ENCODE results near the gene ELK3.

Gene ELK3

GRCh38 chr12:96211988-96212387, 17.8 kb downstream of the ELK3 start:
- no peaks in the 10 kb centered on the region for H3K9me3 ChIP-seq
- no peaks in the 10 kb centered on the region for H3K27me3 ChIP-seq (ENCODE audit: low read depth)
- in situ Hi-C loops (cut with MboI; ENCODE audit: low sequenced_read_pairs) = loop anchor here (5.0 to 10.0 kb wide), 2 partner anchors 150 to 303 kb away; no protein-coding TSS in a partner anchor
- no peaks in the 10 kb centered on the region for H3K36me3 ChIP-seq (replicated peaks)
- H3K4me3 ChIP-seq = no peak overlapping the region
- DNase-seq (ENCODE audit: low spot score in 2 of 2) = no peak
- no peaks in the 10 kb centered on the region for H3K4me1 ChIP-seq

DNA sequence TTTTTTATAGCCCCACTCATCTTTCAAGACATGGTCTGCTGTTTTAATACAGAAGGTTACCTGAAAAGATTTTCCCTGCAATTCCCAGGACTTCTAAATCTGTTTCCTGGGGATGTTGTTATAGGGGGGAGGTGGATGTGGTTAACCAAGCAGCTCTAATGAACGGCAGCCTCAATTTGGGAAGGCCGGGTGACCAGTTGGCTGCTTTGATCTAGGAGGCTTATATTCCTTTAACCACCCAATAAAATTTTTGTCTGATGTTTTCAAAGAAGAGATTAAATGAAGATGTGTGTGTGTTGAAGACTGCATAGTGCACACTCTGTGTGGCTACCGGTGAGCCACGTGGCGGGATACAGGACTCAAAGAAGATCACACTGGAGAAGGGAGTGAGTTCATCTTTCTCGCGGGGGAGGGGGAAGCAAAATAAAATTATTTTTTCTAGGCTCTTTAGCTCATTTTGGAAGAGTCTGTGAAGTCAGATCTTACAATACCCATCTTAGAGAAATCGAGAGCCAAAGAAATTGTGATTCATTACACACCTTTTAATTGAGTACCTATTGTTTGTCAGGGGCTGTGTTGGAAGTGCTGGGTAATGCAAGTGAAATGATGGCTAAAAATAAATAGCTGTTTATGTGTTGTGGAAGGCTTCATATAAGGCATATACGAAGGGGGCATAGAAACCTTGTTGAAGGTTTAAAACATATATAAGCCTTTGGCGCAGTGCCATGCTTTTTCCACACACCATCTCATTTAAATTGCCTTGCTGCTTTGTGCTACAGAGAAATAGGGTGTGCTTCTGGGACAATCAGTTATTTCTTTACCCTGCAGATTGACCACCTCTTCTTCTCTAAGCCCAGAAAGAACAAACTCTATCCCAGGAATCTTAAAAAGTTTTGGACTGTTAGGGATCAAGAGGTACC, 18.5 kb downstream of the ELK3 start:
- Histone ChIP-seq H3K36me3 (replicated peaks) (no peaks in the 10 kb centered on the region), H3K4me3 (no peak overlapping the region), H3K9me3 (no peaks in the 10 kb centered on the region), H3K27me3 (ENCODE audit: low read depth) (no peaks in the 10 kb centered on the region), H3K4me1 (no peaks in the 10 kb centered on the region)
- DNase-seq (ENCODE audit: low spot score in 2 of 2) = no peak
- in situ Hi-C loops (cut with MboI; ENCODE audit: low sequenced_read_pairs) = loop anchor here (5.0 to 10.0 kb wide), 2 partner anchors 150 to 302 kb away; no protein-coding TSS in a partner anchor

DNA sequence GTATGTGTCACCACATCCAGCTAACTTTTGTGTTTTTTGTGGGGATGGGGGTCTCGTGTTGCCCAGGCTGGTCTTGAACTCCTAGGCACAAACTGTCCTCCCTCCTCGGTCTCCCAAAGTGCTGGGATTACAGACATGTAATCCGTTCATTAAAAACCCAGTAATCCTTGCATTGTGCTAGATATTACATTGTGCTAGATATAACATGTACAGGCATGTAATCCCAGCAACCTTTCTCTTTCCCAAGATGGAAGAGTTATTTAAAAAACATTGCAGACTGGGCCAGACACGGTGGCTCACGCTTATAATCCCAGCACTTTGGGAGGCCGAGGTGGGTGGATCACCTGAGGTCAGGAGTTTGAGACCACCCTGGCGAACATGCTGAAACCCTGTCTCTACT, 19.7 kb downstream of the ELK3 start:
- no peaks in the 10 kb centered on the region for H3K4me1 ChIP-seq
- H3K4me3 ChIP-seq = no peak overlapping the region
- H3K36me3 ChIP-seq (replicated peaks) = no peaks in the 10 kb centered on the region
- in situ Hi-C loops (cut with MboI; ENCODE audit: low sequenced_read_pairs) = loop anchor here (5.0 to 10.0 kb wide), 2 partner anchors 152 to 301 kb away; no protein-coding TSS in a partner anchor
- H3K27me3 ChIP-seq (ENCODE audit: low read depth) = no peaks in the 10 kb centered on the region
- DNase-seq (ENCODE audit: low spot score in 2 of 2) = no peak
- no peaks in the 10 kb centered on the region for H3K9me3 ChIP-seq

DNA sequence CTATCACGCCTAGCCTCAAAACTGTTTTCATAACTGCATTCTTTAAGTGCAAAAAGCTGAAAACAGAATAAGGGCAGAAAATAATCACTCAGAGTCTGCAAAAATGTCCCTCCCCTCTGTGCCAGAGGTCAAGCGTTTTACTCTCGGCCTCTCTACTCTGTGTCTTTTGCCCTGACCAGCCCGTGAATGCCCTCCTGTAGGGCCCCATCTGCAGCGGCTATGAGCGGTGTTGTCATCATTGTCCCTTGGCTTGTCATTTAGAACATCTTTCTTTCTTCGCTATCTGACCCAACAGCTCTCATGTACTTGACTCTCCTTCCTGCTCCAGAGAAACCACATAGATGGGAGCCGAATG, 21.7 kb downstream of the ELK3 start:
- DNase-seq (ENCODE audit: low spot score in 2 of 2) = no peak
- H3K4me3 ChIP-seq = no peak overlapping the region
- no peaks in the 10 kb centered on the region for H3K36me3 ChIP-seq (replicated peaks)
- H3K27me3 ChIP-seq (ENCODE audit: low read depth) = no peaks in the 10 kb centered on the region
- no peaks in the 10 kb centered on the region for H3K9me3 ChIP-seq
- in situ Hi-C loops (cut with MboI; ENCODE audit: low sequenced_read_pairs) = loop anchor here (10.0 kb wide), 1 partner anchor 299 kb away; no protein-coding TSS in a partner anchor
- H3K4me1 ChIP-seq = no peaks in the 10 kb centered on the region

- H3K27me3 ChIP-seq (ENCODE audit: low read depth) = no peaks in the 10 kb centered on the region
- H3K36me3 ChIP-seq (replicated peaks) = no peaks in the 10 kb centered on the region
- no peak for DNase-seq (ENCODE audit: low spot score in 2 of 2)
- no peaks in the 10 kb centered on the region for H3K9me3 ChIP-seq
- H3K4me3 ChIP-seq = no peak overlapping the region
- H3K4me1 ChIP-seq = no peaks in the 10 kb centered on the region
- in situ Hi-C loops (cut with MboI; ENCODE audit: low sequenced_read_pairs) = loop anchor here (10.0 kb wide), 1 partner anchor 296 kb away; no protein-coding TSS in a partner anchor
Measured at GRCh38 chr12:96218989-96219678, 25.0 kb downstream of the ELK3 start.

- Histone ChIP-seq H3K27me3 (ENCODE audit: low read depth) (no peaks in the 10 kb centered on the region), H3K4me3 (no peak overlapping the region), H3K4me1 (peaks cover 5% of the 10 kb centered on the region), H3K9me3 (no peaks in the 10 kb centered on the region), H3K36me3 (replicated peaks) (no peaks in the 10 kb centered on the region)
- in situ Hi-C loops (cut with MboI; ENCODE audit: low sequenced_read_pairs) = loop anchor here (10.0 kb wide), 1 partner anchor 295 kb away; no protein-coding TSS in a partner anchor
- DNase-seq (ENCODE audit: low spot score in 2 of 2) = no peak
Measured at GRCh38 chr12:96219700-96220206, 25.6 kb downstream of the ELK3 start.

DNA sequence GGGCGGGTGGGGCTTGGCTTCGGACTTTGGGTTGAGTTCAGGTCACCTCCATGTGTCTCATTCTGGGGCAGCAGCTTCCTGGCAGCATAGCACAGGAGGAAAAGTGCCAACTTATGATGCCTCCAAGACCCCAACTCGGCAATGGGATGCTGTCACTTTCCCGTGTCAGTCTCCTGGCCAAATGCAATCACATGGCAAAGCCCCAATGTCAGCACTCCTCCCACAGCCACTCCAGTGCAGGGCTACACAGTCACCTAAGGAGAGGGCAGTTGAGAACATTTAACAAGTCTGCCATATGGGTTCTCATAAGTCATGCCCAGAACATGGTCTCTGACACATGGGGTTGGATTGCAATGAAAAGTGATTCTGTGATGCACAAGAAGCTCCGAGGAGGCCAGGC, 26.7 kb downstream of the ELK3 start:
- Histone ChIP-seq H3K9me3 (no peaks in the 10 kb centered on the region), H3K36me3 (replicated peaks) (no peaks in the 10 kb centered on the region), H3K27me3 (ENCODE audit: low read depth) (no peaks in the 10 kb centered on the region), H3K4me3 (no peak overlapping the region), H3K4me1 (peaks cover 8% of the 10 kb centered on the region)
- no peak for DNase-seq (ENCODE audit: low spot score in 2 of 2)
- in situ Hi-C loops (cut with MboI; ENCODE audit: low sequenced_read_pairs) = no loop called here

- no peaks in the 10 kb centered on the region for H3K36me3 ChIP-seq (replicated peaks)
- no peak for DNase-seq (ENCODE audit: low spot score in 2 of 2)
- H3K4me3 ChIP-seq = no peak overlapping the region
- H3K9me3 ChIP-seq = no peaks in the 10 kb centered on the region
- peaks cover 8% of the 10 kb centered on the region for H3K4me1 ChIP-seq
- no peaks in the 10 kb centered on the region for H3K27me3 ChIP-seq (ENCODE audit: low read depth)
- in situ Hi-C loops (cut with MboI; ENCODE audit: low sequenced_read_pairs) = no loop called here
Measured at GRCh38 chr12:96221391-96221790, 27.2 kb downstream of the ELK3 start.

GRCh38 chr12:96223411-96224218, 29.4 kb downstream of the ELK3 start:
- Histone ChIP-seq H3K9me3 (no peaks in the 10 kb centered on the region), H3K4me1 (peaks cover 8% of the 10 kb centered on the region), H3K27me3 (ENCODE audit: low read depth) (no peaks in the 10 kb centered on the region), H3K36me3 (replicated peaks) (no peaks in the 10 kb centered on the region), H3K4me3 (no peak overlapping the region)
- in situ Hi-C loops (cut with MboI; ENCODE audit: low sequenced_read_pairs) = no loop called here
- no peak for DNase-seq (ENCODE audit: low spot score in 2 of 2)

GRCh38 chr12:96224219-96224615, 30.0 kb downstream of the ELK3 start:
- H3K36me3 ChIP-seq (replicated peaks) = no peaks in the 10 kb centered on the region
- peaks cover 8% of the 10 kb centered on the region for H3K4me1 ChIP-seq
- H3K27me3 ChIP-seq (ENCODE audit: low read depth) = no peaks in the 10 kb centered on the region
- no peak for DNase-seq (ENCODE audit: low spot score in 2 of 2)
- H3K9me3 ChIP-seq = no peaks in the 10 kb centered on the region
- H3K4me3 ChIP-seq = no peak overlapping the region
- in situ Hi-C loops (cut with MboI; ENCODE audit: low sequenced_read_pairs) = no loop called here

DNA sequence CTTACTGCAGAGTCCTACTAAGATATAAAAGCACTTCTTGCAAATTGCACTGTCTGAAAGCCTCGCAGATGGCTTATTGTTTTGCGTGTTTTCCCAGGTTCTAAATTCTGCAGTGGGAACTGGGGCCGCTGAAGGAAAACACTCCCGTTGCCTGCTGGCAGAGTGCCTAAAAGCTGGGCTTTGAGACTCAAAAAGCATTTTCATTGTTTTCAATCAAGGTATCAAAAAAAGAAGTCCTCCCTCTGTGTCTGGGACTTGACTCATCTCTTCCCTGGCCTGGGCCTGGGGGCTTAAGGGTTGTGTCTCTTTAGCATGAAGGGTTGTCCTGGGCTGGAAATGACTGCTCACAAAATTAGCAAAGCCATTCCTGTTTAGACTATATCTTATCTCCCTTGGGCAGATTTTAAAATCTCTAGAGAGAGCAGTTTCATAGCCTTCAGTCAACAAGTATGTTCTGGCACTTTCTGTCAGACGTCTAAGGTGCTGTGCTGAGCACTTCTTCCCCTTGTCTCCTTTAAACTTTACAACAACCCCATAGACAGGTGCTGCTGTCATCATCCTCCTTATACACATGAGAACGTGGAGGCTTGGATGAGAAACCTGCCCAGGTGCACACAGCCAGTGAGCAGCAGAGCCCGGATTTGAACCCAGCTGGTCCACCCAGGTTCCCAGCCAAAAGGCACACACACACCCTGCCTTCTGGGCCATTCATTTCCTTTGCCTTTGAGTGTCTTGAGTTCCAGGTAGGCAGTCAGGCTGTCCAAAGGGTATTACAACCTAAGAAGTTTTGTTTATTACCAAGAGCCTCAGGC, 31.1 kb downstream of the ELK3 start:
- Histone ChIP-seq H3K36me3 (replicated peaks) (no peaks in the 10 kb centered on the region), H3K4me1 (peaks cover 8% of the 10 kb centered on the region), H3K4me3 (no peak overlapping the region), H3K27me3 (ENCODE audit: low read depth) (no peaks in the 10 kb centered on the region), H3K9me3 (no peaks in the 10 kb centered on the region)
- in situ Hi-C loops (cut with MboI; ENCODE audit: low sequenced_read_pairs) = no loop called here
- peak; percentile 45 to 72 for DNase-seq (ENCODE audit: low spot score in 2 of 2)

DNA sequence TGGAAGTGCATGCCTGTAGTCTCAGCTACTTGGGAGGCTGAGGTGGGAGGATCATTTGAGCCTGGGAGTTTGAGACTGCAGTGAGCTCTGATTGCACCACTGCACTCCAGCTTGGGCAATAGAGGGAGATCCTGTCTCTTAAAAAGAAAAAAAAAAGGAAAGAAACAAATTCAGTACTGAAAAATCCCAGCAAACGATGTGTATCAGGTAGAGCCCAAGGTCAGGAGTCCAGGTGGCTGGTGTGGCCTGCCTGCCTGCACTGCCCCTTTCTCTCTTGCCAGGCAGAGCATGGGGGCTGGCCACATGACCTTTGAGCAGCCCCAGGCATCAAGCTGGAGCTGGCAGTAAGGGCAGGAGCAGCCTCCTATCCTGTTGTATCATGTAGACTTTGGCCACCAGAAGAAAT, 31.8 kb downstream of the ELK3 start:
- no peak for DNase-seq (ENCODE audit: low spot score in 2 of 2)
- H3K4me3 ChIP-seq = no peak overlapping the region
- in situ Hi-C loops (cut with MboI; ENCODE audit: low sequenced_read_pairs) = no loop called here
- H3K27me3 ChIP-seq (ENCODE audit: low read depth) = no peaks in the 10 kb centered on the region
- H3K4me1 ChIP-seq = peaks cover 8% of the 10 kb centered on the region
- H3K36me3 ChIP-seq (replicated peaks) = no peaks in the 10 kb centered on the region
- H3K9me3 ChIP-seq = no peaks in the 10 kb centered on the region

DNA sequence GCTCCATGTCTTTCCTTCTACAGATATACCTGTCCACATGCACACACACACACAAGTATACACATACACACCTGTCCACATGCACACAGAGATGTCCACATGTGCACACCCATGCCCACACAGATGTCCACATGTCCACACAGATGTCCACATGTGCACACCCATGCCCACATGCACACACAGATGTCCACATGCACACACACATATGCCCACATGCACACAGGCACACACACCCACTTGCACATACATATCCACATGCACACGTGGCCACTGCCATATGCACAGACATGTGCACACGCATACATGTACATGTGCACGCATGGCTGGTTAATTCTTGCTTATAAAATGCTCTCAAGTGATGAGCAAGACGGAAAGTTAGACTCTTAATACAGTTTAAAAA, 32.2 kb downstream of the ELK3 start:
- no peak overlapping the region for H3K4me3 ChIP-seq
- in situ Hi-C loops (cut with MboI; ENCODE audit: low sequenced_read_pairs) = no loop called here
- no peaks in the 10 kb centered on the region for H3K9me3 ChIP-seq
- no peak for DNase-seq (ENCODE audit: low spot score in 2 of 2)
- no peaks in the 10 kb centered on the region for H3K27me3 ChIP-seq (ENCODE audit: low read depth)
- H3K4me1 ChIP-seq = peaks cover 8% of the 10 kb centered on the region
- H3K36me3 ChIP-seq (replicated peaks) = no peaks in the 10 kb centered on the region
